ENCODE measurements around the gene NSD2.

- TF ChIP-seq POLR2A (IDR thresholded peaks at IDR 0.05) (no peak), CTCF (IDR thresholded peaks at IDR 0.05) (no peak)
Observed at GRCh38 chr4:1874201-1874600, 3.0 kb downstream of the NSD2 start.

Data from testis (tissue), 2 donors.